Neural progenitor cell (in vitro differentiated cells): ENCODE data around the gene PPIA. TPM values are rescaled to one million over a fixed set of nuclear protein-coding genes. Genes with fewer than 3 reads are reported as not detected.

Experiments used
- DNase-seq: peaks from one replicate; pipeline ENCODE4 v3.0.0-alpha.2; 2016; ENCODE audit warnings: low spot score
- H2AFZ ChIP-seq: fragments of 200-600 bp; sonication (generic); replicated peaks from 2 replicates; pipeline ENCODE4 v1.6.1; 2016; ENCODE audit warnings: antibody characterized with exemption
- H3F3A ChIP-seq: fragments of 200-600 bp; sonication (generic); 2 replicates; pipeline ENCODE4 v1.6.1; 2016; ENCODE audit warnings: antibody characterized with exemption, low read depth
- H3K27ac ChIP-seq: fragments of 200-600 bp; sonication (generic); 2 replicates; pipeline ENCODE4 v1.5.1; 2016; ENCODE audit warnings: mild to moderate bottlenecking
- H3K27me3 ChIP-seq: fragments of 200-600 bp; sonication (generic); 2 replicates; pipeline ENCODE4 v1.6.1; 2016; ENCODE audit warnings: mild to moderate bottlenecking, moderate library complexity
- H3K36me3 ChIP-seq: fragments of 200-600 bp; sonication (generic); 2 replicates; pipeline ENCODE4 v1.5.1; 2016
- H3K4me1 ChIP-seq: fragments of 200-600 bp; sonication (generic); 2 replicates; pipeline ENCODE4 v1.6.1; 2016; ENCODE audit warnings: mixed run types
- H3K4me2 ChIP-seq: fragments of 200-600 bp; sonication (generic); 2 replicates; pipeline ENCODE4 v1.6.1; 2016
- H3K4me3 ChIP-seq: fragments of 200-600 bp; sonication (generic); 2 replicates; pipeline ENCODE4 v1.5.1; 2016
- H3K79me2 ChIP-seq: fragments of 200-600 bp; sonication (generic); 2 replicates; pipeline ENCODE4 v1.6.1; 2016; ENCODE audit warnings: low read depth
- H3K9ac ChIP-seq: fragments of 200-600 bp; sonication (generic); 2 replicates; pipeline ENCODE4 v1.6.1; 2016
- H3K9me3 ChIP-seq: fragments of 200-600 bp; sonication (generic); 2 replicates; pipeline ENCODE4 v1.5.1; 2016; ENCODE audit warnings: low read depth
- H4K20me1 ChIP-seq: fragments of 200-600 bp; sonication (generic); 2 replicates; pipeline ENCODE4 v1.6.1; 2016; ENCODE audit warnings: low read depth
- H3K27ac Mint-ChIP-seq: 3 replicates; pipeline ENCODE4 v1.8.0; 2021; ENCODE audit warnings: mixed read lengths
- H3K27me3 Mint-ChIP-seq: 2 replicates; pipeline ENCODE4 v1.8.0; 2022; ENCODE audit warnings: low read depth, mild to moderate bottlenecking, inconsistent platforms, moderate library complexity, mixed read lengths; ENCODE audit not compliant: insufficient read depth
- H3K36me3 Mint-ChIP-seq: 3 replicates; pipeline ENCODE4 v1.8.0; 2021; ENCODE audit warnings: mixed read lengths
- H3K4me1 Mint-ChIP-seq: 3 replicates; pipeline ENCODE4 v1.8.0; 2021; ENCODE audit warnings: mixed read lengths
- H3K4me3 Mint-ChIP-seq: 3 replicates; pipeline ENCODE4 v1.8.0; 2021; ENCODE audit warnings: mild to moderate bottlenecking, moderate library complexity, mixed read lengths
- H3K9me3 Mint-ChIP-seq: 3 replicates; pipeline ENCODE4 v1.8.0; 2020; ENCODE audit warnings: mixed read lengths
- CTCF ChIP-seq: fragments of 200-600 bp; sonication (generic); IDR thresholded peaks from 2 replicates; pipeline ENCODE4 v1.5.1; 2017; ENCODE audit warnings: antibody characterized with exemption, mild to moderate bottlenecking
- EZH2 ChIP-seq: fragments of 200-600 bp; sonication (generic); IDR thresholded peaks from 2 replicates; pipeline ENCODE4 v1.6.1; 2017; ENCODE audit warnings: antibody characterized with exemption, mild to moderate bottlenecking, moderate library complexity
- EZH2phosphoT487 ChIP-seq: fragments of 200-600 bp; sonication (generic); IDR thresholded peaks from 2 replicates; pipeline ENCODE4 v1.6.1; 2017; ENCODE audit warnings: antibody characterized with exemption
- total RNA-seq: library from RNA; depleted of rRNA; stranded (reverse); fragments of >200 nt; gene quantifications from 2 replicates; pipeline ENCODE4 v1.2.3, GENCODE V29; 2015; ENCODE audit warnings: low replicate concordance

Gene PPIA
- total RNA-seq, 1 donor from 2014 or later, result 2,932 TPM

- peaks cover 39% of the 10 kb centered on the region for H4K20me1 ChIP-seq
- no peak overlapping the region for H3K27ac Mint-ChIP-seq
- TF ChIP-seq EZH2, result no peak
- TF ChIP-seq CTCF, result no peak
- no peak for TF ChIP-seq EZH2phosphoT487
- peaks cover 61% of the 10 kb centered on the region for H3K79me2 ChIP-seq
- H3K4me2 ChIP-seq, result peak overlapping the region; percentile 98
- no peaks in the 10 kb centered on the region for H3K9me3 Mint-ChIP-seq
- H2AFZ ChIP-seq, result no peak overlapping the region
- H3K4me3 Mint-ChIP-seq, result peak overlapping the region; percentile 86
- peaks cover 23% of the 10 kb centered on the region for H3K4me1 Mint-ChIP-seq
- peak overlapping the region; percentile 100 for H3K4me3 ChIP-seq
- no peaks in the 10 kb centered on the region for H3K27me3 ChIP-seq
- H3K27ac ChIP-seq, result no peak overlapping the region
- H3K27me3 Mint-ChIP-seq, result peaks cover 8% of the 10 kb centered on the region
- H3K9ac ChIP-seq, result no peak overlapping the region
- H3K36me3 Mint-ChIP-seq, result peaks cover 8% of the 10 kb centered on the region
- no peaks in the 10 kb centered on the region for H3K9me3 ChIP-seq
- H3K36me3 ChIP-seq, result no peaks in the 10 kb centered on the region
- H3F3A ChIP-seq, result peaks cover 7% of the 10 kb centered on the region
- DNase-seq, result no peak
- H3K4me1 ChIP-seq, result peaks cover 9% of the 10 kb centered on the region
These were observed 46.5 kb upstream of the PPIA start for GRCh38 chr7:44749992-44750391.

GRCh38 chr7:44750424-44750823 is 46.1 kb upstream of the PPIA start:
- H3K36me3 ChIP-seq, result no peaks in the 10 kb centered on the region
- no peak for TF ChIP-seq EZH2phosphoT487
- TF ChIP-seq EZH2, result no peak
- no peak for TF ChIP-seq CTCF
- no peaks in the 10 kb centered on the region for H3K9me3 ChIP-seq
- H3K4me2 ChIP-seq, result peak overlapping the region; percentile 98
- no peak overlapping the region for H3K4me3 ChIP-seq
- H3K27ac Mint-ChIP-seq, result peak overlapping the region; percentile 88
- no peak overlapping the region for H3K27ac ChIP-seq
- H3K36me3 Mint-ChIP-seq, result peaks cover 8% of the 10 kb centered on the region
- no peak for DNase-seq
- peaks cover 8% of the 10 kb centered on the region for H3K27me3 Mint-ChIP-seq
- peaks cover 63% of the 10 kb centered on the region for H3K79me2 ChIP-seq
- H3K4me3 Mint-ChIP-seq, result peak overlapping the region; percentile 86
- no peak overlapping the region for H3K9ac ChIP-seq
- peaks cover 41% of the 10 kb centered on the region for H4K20me1 ChIP-seq
- H3K4me1 ChIP-seq, result peaks cover 9% of the 10 kb centered on the region
- H3K9me3 Mint-ChIP-seq, result no peaks in the 10 kb centered on the region
- H3K27me3 ChIP-seq, result no peaks in the 10 kb centered on the region
- H2AFZ ChIP-seq, result no peak overlapping the region
- H3F3A ChIP-seq, result peaks cover 7% of the 10 kb centered on the region
- H3K4me1 Mint-ChIP-seq, result peaks cover 23% of the 10 kb centered on the region

- Histone ChIP-seq H3K4me3 (no peak overlapping the region), H3K36me3 (no peaks in the 10 kb centered on the region), H4K20me1 (peaks cover 41% of the 10 kb centered on the region), H3F3A (peaks cover 7% of the 10 kb centered on the region), H3K9ac (no peak overlapping the region), H3K4me2 (peak overlapping the region; percentile 22), H2AFZ (no peak overlapping the region), H3K4me1 (peaks cover 9% of the 10 kb centered on the region), H3K9me3 (no peaks in the 10 kb centered on the region), H3K27ac (no peak overlapping the region), H3K27me3 (no peaks in the 10 kb centered on the region), H3K79me2 (peaks cover 63% of the 10 kb centered on the region)
- Mint-ChIP-seq H3K27me3 (peaks cover 8% of the 10 kb centered on the region), H3K9me3 (no peaks in the 10 kb centered on the region), H3K27ac (no peak overlapping the region), H3K4me1 (peaks cover 23% of the 10 kb centered on the region), H3K4me3 (peak overlapping the region; percentile 86), H3K36me3 (peaks cover 8% of the 10 kb centered on the region)
- no peak for TF ChIP-seq CTCF
- TF ChIP-seq EZH2, result no peak
- TF ChIP-seq EZH2phosphoT487, result no peak
- no peak for DNase-seq
These were observed 45.4 kb upstream of the PPIA start for GRCh38 chr7:44750921-44751571.
